MCF 10A (cell line): ENCODE data around the gene CAMTA1. TPM values are rescaled to one million over a fixed set of nuclear protein-coding genes. Genes with fewer than 3 reads are reported as not detected.

Experiments
- BruUV-seq: library from RNA; stranded (reverse); fragments of 400-500 nt; replicated peaks from 2 replicates; lab custom pipeline; 2021; lab: Mats Ljungman, UMichigan
- CTCF ChIA-PET: fragments of 300-600 bp; sonication (Branson Sonifier 250); formaldehyde crosslinking; extraction: SDS; loops from one replicate; lab custom pipeline; 2021; ENCODE audit warnings: antibody characterized with exemption, inconsistent platforms; lab: Yijun Ruan, JAX
- POLR2A ChIA-PET: fragments of 300-600, 350-650 bp; sonication (Branson Sonifier 250); formaldehyde crosslinking; extraction: SDS; loops from one replicate; lab custom pipeline; 2020; ENCODE audit warnings: antibody characterized with exemption, inconsistent platforms; lab: Yijun Ruan, JAX
- DNase-seq: peaks from one replicate; pipeline ENCODE4 v3.0.0-alpha.2; 2018; ENCODE audit not compliant: unreplicated experiment
- H3K27ac Mint-ChIP-seq: one replicate; pipeline ENCODE4 v1.8.0; 2022; ENCODE audit warnings: mild to moderate bottlenecking, low read depth, mixed read lengths; ENCODE audit not compliant: unreplicated experiment
- H3K27me3 Mint-ChIP-seq: one replicate; pipeline ENCODE4 v1.8.0; 2022; ENCODE audit warnings: mixed read lengths; ENCODE audit not compliant: insufficient read depth, unreplicated experiment
- H3K36me3 Mint-ChIP-seq: one replicate; pipeline ENCODE4 v1.8.0; 2022; ENCODE audit warnings: mild to moderate bottlenecking, moderate library complexity, mixed read lengths; ENCODE audit not compliant: insufficient read depth, unreplicated experiment
- H3K4me1 Mint-ChIP-seq: one replicate; pipeline ENCODE4 v1.8.0; 2022; ENCODE audit warnings: mixed read lengths; ENCODE audit not compliant: insufficient read depth, unreplicated experiment
- H3K4me3 Mint-ChIP-seq: one replicate; pipeline ENCODE4 v1.8.0; 2022; ENCODE audit warnings: mild to moderate bottlenecking, moderate library complexity, mixed read lengths; ENCODE audit not compliant: unreplicated experiment
- H3K9me3 Mint-ChIP-seq: one replicate; pipeline ENCODE4 v1.8.0; 2022; ENCODE audit warnings: mixed read lengths; ENCODE audit not compliant: unreplicated experiment
- CTCF ChIP-seq: fragments of 200-600 bp; IDR thresholded peaks from one replicate; pipeline ENCODE4 v1.8.0; 2022; ENCODE audit warnings: antibody characterized with exemption, mild to moderate bottlenecking; ENCODE audit not compliant: unreplicated experiment
- intact Hi-C: fragments of 100-400 bp; cut with micrococcal nuclease; formaldehyde crosslinking; loops from 2 replicates; pipeline ENCODE4 v1.14.1; 2022
- total RNA-seq: library from RNA; stranded (reverse); gene quantifications from 2 replicates; pipeline ENCODE4 v1.2.3, GENCODE V29; 2022

Gene CAMTA1
- total RNA-seq, 1 experiment from 2014 or later, result 74.1 TPM

DNA sequence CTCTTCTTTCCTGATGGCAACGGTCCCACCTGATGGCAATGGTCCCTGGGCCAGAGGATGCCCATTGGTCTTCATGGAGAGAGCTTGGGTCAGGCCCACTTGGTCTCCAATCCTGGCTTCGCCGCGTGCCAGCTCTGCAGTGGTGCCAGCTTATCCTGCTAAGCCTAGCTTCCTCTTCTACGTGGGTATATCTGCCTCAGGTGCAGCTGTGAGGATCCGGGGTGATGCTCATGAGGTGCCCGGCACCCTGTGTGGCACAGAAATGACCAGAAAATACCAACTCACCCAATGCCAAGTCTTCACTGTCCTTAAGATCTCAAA, 437.4 kb downstream of the CAMTA1 start:
- DNase-seq, result no peak
- Mint-ChIP-seq H3K9me3 (no peaks in the 10 kb centered on the region), H3K4me1 (peaks cover 6% of the 10 kb centered on the region), H3K36me3 (peaks cover 5% of the 10 kb centered on the region), H3K4me3 (no peak overlapping the region), H3K27ac (no peak overlapping the region), H3K27me3 (no peaks in the 10 kb centered on the region)
- CTCF ChIA-PET, result interaction anchor here (2.4 kb wide), 1 partner anchor 179 kb away, joined by 9 read pairs; no protein-coding TSS in a partner anchor
- intact Hi-C loops, result loop anchor here (5.0 kb wide), 1 partner anchor 425 kb away; no protein-coding TSS in a partner anchor
- TF ChIP-seq CTCF, result no peak
- no TSS peak for BruUV-seq
- POLR2A ChIA-PET, result interaction anchor here (1.3 kb wide), 1 partner anchor 55 kb away, joined by 4 read pairs; no protein-coding TSS in a partner anchor

- DNase-seq, result peak; percentile 61
- ChIA-PET CTCF (interaction anchor here (0.6 to 2.4 kb wide), 3 partner anchors 180 to 661 kb away, joined by 3 to 9 read pairs (median 3); no protein-coding TSS in a partner anchor), POLR2A (interaction anchor here (0.6 to 1.3 kb wide), 5 partner anchors 39 to 250 kb away, joined by 3 to 6 read pairs (median 3); no protein-coding TSS in a partner anchor)
- Mint-ChIP-seq H3K4me1 (peaks cover 6% of the 10 kb centered on the region), H3K36me3 (peaks cover 5% of the 10 kb centered on the region), H3K27ac (no peak overlapping the region), H3K27me3 (no peaks in the 10 kb centered on the region), H3K4me3 (no peak overlapping the region), H3K9me3 (no peaks in the 10 kb centered on the region)
- intact Hi-C loops, result loop anchor here (5.0 kb wide), 1 partner anchor 424 kb away; no protein-coding TSS in a partner anchor
- no TSS peak for BruUV-seq
- TF ChIP-seq CTCF, result no peak
Observed at GRCh38 chr1:7223334-7224080, 438.3 kb downstream of the CAMTA1 start.

DNA sequence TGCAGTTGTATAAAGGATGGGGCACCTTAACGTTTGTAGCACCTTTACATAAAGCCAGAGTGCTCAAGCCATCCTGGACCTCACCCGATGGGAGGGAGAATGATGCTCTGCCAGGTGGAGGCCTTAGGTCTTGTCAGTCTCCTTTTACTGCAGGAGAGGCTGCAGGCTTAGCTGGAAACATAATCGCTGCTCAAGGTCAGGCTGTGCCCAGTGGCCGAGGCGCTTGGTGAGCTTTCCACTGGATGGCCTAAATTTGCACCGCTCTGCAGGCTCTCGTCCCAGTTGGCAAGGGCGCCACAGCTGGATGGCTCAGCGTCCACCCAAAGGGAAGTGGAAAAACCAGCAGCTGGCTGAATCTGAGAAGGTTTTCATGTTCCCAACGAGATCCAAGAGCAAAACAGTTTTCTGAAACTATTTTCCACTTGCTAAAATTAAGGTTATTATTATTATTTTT, 438.9 kb downstream of the CAMTA1 start:
- H3K4me1 Mint-ChIP-seq, result peaks cover 6% of the 10 kb centered on the region
- BruUV-seq, result no TSS peak
- POLR2A ChIA-PET, result interaction anchor here (0.6 to 1.3 kb wide), 5 partner anchors 39 to 250 kb away, joined by 3 to 6 read pairs (median 3); no protein-coding TSS in a partner anchor
- no peaks in the 10 kb centered on the region for H3K27me3 Mint-ChIP-seq
- TF ChIP-seq CTCF, result no peak
- H3K36me3 Mint-ChIP-seq, result peaks cover 5% of the 10 kb centered on the region
- intact Hi-C loops, result loop anchor here (5.0 kb wide), 1 partner anchor 423 kb away; no protein-coding TSS in a partner anchor
- no peak overlapping the region for H3K27ac Mint-ChIP-seq
- H3K4me3 Mint-ChIP-seq, result no peak overlapping the region
- no peaks in the 10 kb centered on the region for H3K9me3 Mint-ChIP-seq
- no peak for DNase-seq
- CTCF ChIA-PET, result interaction anchor here (0.6 kb wide), 4 partner anchors 143 to 662 kb away, joined by 3 to 5 read pairs (median 4); no protein-coding TSS in a partner anchor

- intact Hi-C loops, result loop anchor here (5.0 kb wide), 1 partner anchor 423 kb away; no protein-coding TSS in a partner anchor
- H3K27me3 Mint-ChIP-seq, result no peaks in the 10 kb centered on the region
- no peaks in the 10 kb centered on the region for H3K9me3 Mint-ChIP-seq
- DNase-seq, result peak; percentile 22
- no TSS peak for BruUV-seq
- peak; percentile 9 for TF ChIP-seq CTCF
- POLR2A ChIA-PET, result no interaction called here
- no peak overlapping the region for H3K4me3 Mint-ChIP-seq
- peaks cover 5% of the 10 kb centered on the region for H3K36me3 Mint-ChIP-seq
- H3K4me1 Mint-ChIP-seq, result peaks cover 6% of the 10 kb centered on the region
- CTCF ChIA-PET, result interaction anchor here (0.6 to 1.0 kb wide), 4 partner anchors 60 to 621 kb away, joined by 3 to 6 read pairs (median 4); no protein-coding TSS in a partner anchor
- H3K27ac Mint-ChIP-seq, result no peak overlapping the region
Observed at GRCh38 chr1:7224644-7225043, 439.4 kb downstream of the CAMTA1 start.
